WTC11 (cell line): ENCODE measurements around the gene CACNA2D4. TPM values are rescaled to one million over a fixed set of nuclear protein-coding genes. Genes with fewer than 3 reads are reported as not detected.

Source experiments
- ATAC-seq: fragments of 200-7000 bp; cut with Tn5 transposase; 2 replicates; pipeline ENCODE4 v1.10.0; 2021; ENCODE audit warnings: mild to moderate bottlenecking, moderate library complexity
- CTCF ChIA-PET: fragments of 300-600 bp; sonication (Branson Sonifier 250); formaldehyde crosslinking; loops from one replicate; lab custom pipeline; 2021; ENCODE audit warnings: antibody characterized with exemption; lab: Charles Lee
- POLR2A ChIA-PET: fragments of 350-600 bp; sonication (Branson Sonifier 250); formaldehyde crosslinking; loops from one replicate; lab custom pipeline; 2021; ENCODE audit warnings: antibody characterized with exemption; lab: Charles Lee
- DNase-seq: peaks from one replicate; pipeline ENCODE4 v3.0.0; 2021; ENCODE audit warnings: low spot score
- H3K27ac Mint-ChIP-seq: 2 replicates; pipeline ENCODE4 v1.8.0; 2021; ENCODE audit warnings: mixed read lengths
- H3K27me3 Mint-ChIP-seq: 2 replicates; pipeline ENCODE4 v1.8.0; 2021; ENCODE audit warnings: low read depth, mild to moderate bottlenecking, moderate library complexity, mixed read lengths
- H3K36me3 Mint-ChIP-seq: 2 replicates; pipeline ENCODE4 v1.8.0; 2021; ENCODE audit warnings: mixed read lengths
- H3K4me1 Mint-ChIP-seq: 2 replicates; pipeline ENCODE4 v1.8.0; 2022; ENCODE audit warnings: mixed read lengths
- H3K4me3 Mint-ChIP-seq: 2 replicates; pipeline ENCODE4 v1.8.0; 2021; ENCODE audit warnings: mild to moderate bottlenecking, moderate library complexity, mixed read lengths
- H3K9me3 Mint-ChIP-seq: 2 replicates; pipeline ENCODE4 v1.8.0; 2021; ENCODE audit warnings: mixed read lengths
- FOXJ3 ChIP-seq: sonication (generic); formaldehyde crosslinking; IDR thresholded peaks from 2 replicates; pipeline ENCODE4 v1.9.0; 2021; ENCODE audit warnings: missing genetic modification reagents, mild to moderate bottlenecking, borderline replicate concordance
- GABPB1 ChIP-seq: sonication (generic); formaldehyde crosslinking; IDR thresholded peaks from 2 replicates; pipeline ENCODE4 v1.8.1; 2023; ENCODE audit warnings: mild to moderate bottlenecking, missing genetic modification reagents
- IRF1 ChIP-seq: sonication (generic); formaldehyde crosslinking; IDR thresholded peaks from 2 replicates; pipeline ENCODE4 v1.8.0; 2023; ENCODE audit warnings: missing genetic modification reagents
- KAT7 ChIP-seq: sonication (generic); formaldehyde crosslinking; IDR thresholded peaks from 2 replicates; pipeline ENCODE4 v1.8.1; 2023; ENCODE audit warnings: missing genetic modification reagents, mild to moderate bottlenecking, borderline replicate concordance
- MYBL2 ChIP-seq: sonication (generic); formaldehyde crosslinking; IDR thresholded peaks from 2 replicates; pipeline ENCODE4 v1.8.1; 2023; ENCODE audit warnings: mild to moderate bottlenecking, moderate library complexity, missing genetic modification reagents
- NFE2L1 ChIP-seq: sonication (generic); formaldehyde crosslinking; IDR thresholded peaks from 2 replicates; pipeline ENCODE4 v1.8.1; 2023; ENCODE audit warnings: missing genetic modification reagents
- OVOL2 ChIP-seq: fragments of 250-450 bp; sonication (Bioruptor Pico); IDR thresholded peaks from 2 replicates; pipeline ENCODE4 v1.9.0; 2021; ENCODE audit warnings: mild to moderate bottlenecking, borderline replicate concordance
- RELA ChIP-seq: sonication (generic); formaldehyde crosslinking; IDR thresholded peaks from 2 replicates; pipeline ENCODE4 v1.8.1; 2022; ENCODE audit warnings: missing genetic modification reagents, mild to moderate bottlenecking, borderline replicate concordance
- SOX15 ChIP-seq: fragments of 250-450 bp; sonication (Bioruptor Pico); IDR thresholded peaks from 2 replicates; pipeline ENCODE4 v1.9.0; 2021; ENCODE audit warnings: mild to moderate bottlenecking
- TP53 ChIP-seq: sonication (generic); formaldehyde crosslinking; IDR thresholded peaks from 2 replicates; pipeline ENCODE4 v1.8.1; 2023; ENCODE audit warnings: mild to moderate bottlenecking, missing genetic modification reagents
- ZNF138 ChIP-seq: sonication (generic); formaldehyde crosslinking; conservative IDR thresholded peaks from 2 replicates; pipeline ENCODE4 v1.8.1; 2022; ENCODE audit warnings: mild to moderate bottlenecking, moderate library complexity, missing genetic modification reagents
- ZNF232 ChIP-seq: sonication (generic); formaldehyde crosslinking; IDR thresholded peaks from 2 replicates; pipeline ENCODE4 v1.8.0; 2022; ENCODE audit warnings: mild to moderate bottlenecking, missing genetic modification reagents
- ZNF396 ChIP-seq: fragments of 250-450 bp; sonication (Bioruptor Pico); IDR thresholded peaks from 2 replicates; pipeline ENCODE4 v1.8.0; 2021; ENCODE audit warnings: mild to moderate bottlenecking, moderate library complexity, borderline replicate concordance
- ZNF423 ChIP-seq: fragments of 250-450 bp; sonication (Bioruptor Pico); IDR thresholded peaks from 2 replicates; pipeline ENCODE4 v2.1.2; 2022; ENCODE audit warnings: mild to moderate bottlenecking, moderate library complexity
- ZNF532 ChIP-seq: fragments of 250-450 bp; sonication (Bioruptor Pico); IDR thresholded peaks from 2 replicates; pipeline ENCODE4 v1.9.0; 2021; ENCODE audit warnings: mild to moderate bottlenecking, borderline replicate concordance
- total RNA-seq: library from RNA; stranded (reverse); gene quantifications from 3 replicates; pipeline ENCODE4 v1.2.3, GENCODE V29; 2021
- TF ChIP-seq, protein P1 (sequence below): sonication (generic); formaldehyde crosslinking; IDR thresholded peaks from 2 replicates; pipeline ENCODE4 v1.8.0; 2022; ENCODE audit warnings: mild to moderate bottlenecking, missing genetic modification reagents
- TF ChIP-seq, protein P2 (sequence below): sonication (generic); formaldehyde crosslinking; IDR thresholded peaks from 2 replicates; pipeline ENCODE4 v1.8.1; 2022; ENCODE audit warnings: mild to moderate bottlenecking, missing genetic modification reagents, moderate library complexity, borderline replicate concordance
- TF ChIP-seq, protein P3 (sequence below): sonication (generic); formaldehyde crosslinking; IDR thresholded peaks from 2 replicates; pipeline ENCODE4 v1.8.1; 2023; ENCODE audit warnings: mild to moderate bottlenecking, missing genetic modification reagents
- TF ChIP-seq, protein P4 (sequence below): sonication (generic); formaldehyde crosslinking; IDR thresholded peaks from 2 replicates; pipeline ENCODE4 v1.8.1; 2022; ENCODE audit warnings: low read depth, mild to moderate bottlenecking, moderate library complexity, missing genetic modification reagents, borderline replicate concordance
- TF ChIP-seq, protein P5 (sequence below): sonication (generic); formaldehyde crosslinking; IDR thresholded peaks from 2 replicates; pipeline ENCODE4 v1.8.1; 2022; ENCODE audit warnings: mild to moderate bottlenecking, moderate library complexity, missing genetic modification reagents

The CACNA2D4 gene
- total RNA-seq, 1 experiment from 2014 or later = 0.04 TPM

DNA sequence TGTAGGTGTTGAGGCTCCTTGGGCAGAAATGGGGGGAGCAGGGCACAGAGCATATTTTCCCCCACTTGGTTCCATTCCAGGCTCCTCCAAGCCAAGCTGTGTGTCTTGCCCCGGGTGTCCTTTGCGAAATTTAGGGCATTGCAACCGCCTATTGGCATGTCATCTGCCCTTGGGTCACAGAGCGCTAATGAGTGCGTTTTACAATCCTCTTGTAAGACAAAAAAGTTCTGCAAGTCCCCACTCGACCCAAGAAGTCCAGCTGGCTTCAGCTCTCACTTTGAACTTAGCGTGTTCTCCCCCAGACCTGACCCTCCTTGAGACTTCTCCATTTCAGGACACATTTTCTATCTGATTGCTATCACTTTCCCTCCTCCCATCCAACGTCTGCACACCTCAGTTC is 104.2 kb downstream of the CACNA2D4 start (continued):
- TF ChIP-seq IRF1 (CRISPR knock-in tag) (no peak), RELA (CRISPR knock-in tag) (no peak), NFE2L1 (no peak)
- TF ChIP-seq, protein P1, sequence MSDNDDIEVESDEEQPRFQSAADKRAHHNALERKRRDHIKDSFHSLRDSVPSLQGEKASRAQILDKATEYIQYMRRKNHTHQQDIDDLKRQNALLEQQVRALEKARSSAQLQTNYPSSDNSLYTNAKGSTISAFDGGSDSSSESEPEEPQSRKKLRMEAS (CRISPR knock-in tag) = no peak

DNA sequence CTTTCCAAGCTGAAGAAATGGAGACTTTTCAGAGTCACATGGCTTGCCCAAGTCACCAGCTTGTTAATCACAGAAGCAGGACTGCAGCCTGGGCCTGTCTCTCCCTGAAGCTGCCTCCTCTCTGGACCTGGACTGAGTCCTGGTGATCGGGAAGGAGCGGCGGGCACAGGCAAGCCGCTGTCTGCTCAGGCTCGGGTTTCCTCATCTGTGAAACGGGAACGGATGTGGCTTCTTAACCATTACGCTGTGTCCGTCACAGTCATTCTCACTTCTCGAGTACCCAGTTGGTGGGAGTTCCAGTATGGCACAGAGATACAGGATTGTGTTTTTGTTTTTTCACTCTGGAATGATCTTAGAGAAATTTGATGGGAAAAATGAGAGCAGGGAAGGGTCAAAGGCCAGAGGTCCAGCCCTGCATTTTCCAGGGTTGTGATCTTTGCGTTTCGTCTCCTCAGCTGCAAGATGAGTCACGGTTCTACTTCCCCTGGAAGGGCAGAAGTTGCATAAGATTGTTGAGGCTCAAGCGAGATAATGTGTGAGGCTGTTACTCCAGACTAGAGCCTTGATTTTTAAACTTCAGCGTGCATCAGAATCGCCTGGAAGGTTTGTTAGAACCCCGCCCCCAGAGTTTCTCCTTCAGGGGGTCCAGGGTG is 105.7 kb downstream of the CACNA2D4 start:
- Mint-ChIP-seq H3K36me3 (no peaks in the 10 kb centered on the region), H3K27ac (no peak overlapping the region), H3K4me3 (no peak overlapping the region), H3K27me3 (no peaks in the 10 kb centered on the region; the same call in 1 of the 2 replicates), H3K9me3 (peaks cover 5% of the 10 kb centered on the region; the same call in 1 of the 2 replicates), H3K4me1 (peaks cover 3% of the 10 kb centered on the region; the same call in 1 of the 2 replicates)
- no peak for ATAC-seq
- ChIA-PET CTCF (interaction anchor here (0.8 to 1.2 kb wide), 3 partner anchors 127 to 160 kb away, joined by 3 to 4 read pairs (median 4); no protein-coding TSS in a partner anchor), POLR2A (no interaction called here)
- no peak for TF ChIP-seq ZNF423 (CRISPR knock-in tag)
- TF ChIP-seq ZNF138 (CRISPR knock-in tag) = no peak
- no peak for TF ChIP-seq SOX15 (CRISPR knock-in tag)
- no peak for TF ChIP-seq ZNF232 (CRISPR knock-in tag)
- peak; percentile 86 for TF ChIP-seq GABPB1 (CRISPR knock-in tag)
- DNase-seq = no peak

DNA sequence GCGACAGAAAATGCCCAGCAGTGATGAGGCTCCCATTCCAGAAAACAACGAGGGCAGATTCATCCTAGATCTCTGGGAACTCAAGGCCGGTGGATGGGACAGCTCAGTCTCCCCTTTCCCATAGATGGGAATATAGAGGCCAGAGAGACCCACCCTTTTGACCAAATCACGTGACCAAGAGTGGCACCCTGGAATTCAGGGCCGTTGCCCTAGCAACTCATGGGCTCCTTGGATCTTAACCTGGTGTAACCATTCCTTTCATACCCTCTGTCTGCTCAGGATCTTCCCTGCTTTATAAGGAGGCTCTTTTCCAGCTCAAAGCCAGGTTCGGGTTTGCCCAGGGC is 106.5 kb downstream of the CACNA2D4 start:
- no peaks in the 10 kb centered on the region; the same call in 1 of the 2 replicates for H3K27me3 Mint-ChIP-seq
- no peaks in the 10 kb centered on the region for H3K36me3 Mint-ChIP-seq
- H3K9me3 Mint-ChIP-seq = peaks cover 2% of the 10 kb centered on the region; the same call in 1 of the 2 replicates
- POLR2A ChIA-PET = no interaction called here
- DNase-seq = no peak
- peaks cover 3% of the 10 kb centered on the region; the same call in 1 of the 2 replicates for H3K4me1 Mint-ChIP-seq
- no peak overlapping the region for H3K4me3 Mint-ChIP-seq
- CTCF ChIA-PET = interaction anchor here (0.8 to 1.2 kb wide), 2 partner anchors 128 to 159 kb away, joined by 3 to 4 read pairs; no protein-coding TSS in a partner anchor
- ATAC-seq = no peak
- H3K27ac Mint-ChIP-seq = no peak overlapping the region
- no peak for TF ChIP-seq MYBL2 (CRISPR knock-in tag)
- no peak for TF ChIP-seq NFE2L1
- TF ChIP-seq IRF1 (CRISPR knock-in tag) = no peak
- TF ChIP-seq, protein P2, sequence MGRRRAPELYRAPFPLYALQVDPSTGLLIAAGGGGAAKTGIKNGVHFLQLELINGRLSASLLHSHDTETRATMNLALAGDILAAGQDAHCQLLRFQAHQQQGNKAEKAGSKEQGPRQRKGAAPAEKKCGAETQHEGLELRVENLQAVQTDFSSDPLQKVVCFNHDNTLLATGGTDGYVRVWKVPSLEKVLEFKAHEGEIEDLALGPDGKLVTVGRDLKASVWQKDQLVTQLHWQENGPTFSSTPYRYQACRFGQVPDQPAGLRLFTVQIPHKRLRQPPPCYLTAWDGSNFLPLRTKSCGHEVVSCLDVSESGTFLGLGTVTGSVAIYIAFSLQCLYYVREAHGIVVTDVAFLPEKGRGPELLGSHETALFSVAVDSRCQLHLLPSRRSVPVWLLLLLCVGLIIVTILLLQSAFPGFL (CRISPR knock-in tag) = no peak
- TF ChIP-seq, protein P3, sequence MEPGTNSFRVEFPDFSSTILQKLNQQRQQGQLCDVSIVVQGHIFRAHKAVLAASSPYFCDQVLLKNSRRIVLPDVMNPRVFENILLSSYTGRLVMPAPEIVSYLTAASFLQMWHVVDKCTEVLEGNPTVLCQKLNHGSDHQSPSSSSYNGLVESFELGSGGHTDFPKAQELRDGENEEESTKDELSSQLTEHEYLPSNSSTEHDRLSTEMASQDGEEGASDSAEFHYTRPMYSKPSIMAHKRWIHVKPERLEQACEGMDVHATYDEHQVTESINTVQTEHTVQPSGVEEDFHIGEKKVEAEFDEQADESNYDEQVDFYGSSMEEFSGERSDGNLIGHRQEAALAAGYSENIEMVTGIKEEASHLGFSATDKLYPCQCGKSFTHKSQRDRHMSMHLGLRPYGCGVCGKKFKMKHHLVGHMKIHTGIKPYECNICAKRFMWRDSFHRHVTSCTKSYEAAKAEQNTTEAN (CRISPR knock-in tag) = no peak
- no peak for TF ChIP-seq FOXJ3 (CRISPR knock-in tag)
- TF ChIP-seq, protein P4, sequence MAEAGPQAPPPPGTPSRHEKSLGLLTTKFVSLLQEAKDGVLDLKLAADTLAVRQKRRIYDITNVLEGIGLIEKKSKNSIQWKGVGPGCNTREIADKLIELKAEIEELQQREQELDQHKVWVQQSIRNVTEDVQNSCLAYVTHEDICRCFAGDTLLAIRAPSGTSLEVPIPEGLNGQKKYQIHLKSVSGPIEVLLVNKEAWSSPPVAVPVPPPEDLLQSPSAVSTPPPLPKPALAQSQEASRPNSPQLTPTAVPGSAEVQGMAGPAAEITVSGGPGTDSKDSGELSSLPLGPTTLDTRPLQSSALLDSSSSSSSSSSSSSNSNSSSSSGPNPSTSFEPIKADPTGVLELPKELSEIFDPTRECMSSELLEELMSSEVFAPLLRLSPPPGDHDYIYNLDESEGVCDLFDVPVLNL = no peak
- no peak for TF ChIP-seq TP53
- no peak for TF ChIP-seq OVOL2 (CRISPR knock-in tag)
- TF ChIP-seq, protein P5, sequence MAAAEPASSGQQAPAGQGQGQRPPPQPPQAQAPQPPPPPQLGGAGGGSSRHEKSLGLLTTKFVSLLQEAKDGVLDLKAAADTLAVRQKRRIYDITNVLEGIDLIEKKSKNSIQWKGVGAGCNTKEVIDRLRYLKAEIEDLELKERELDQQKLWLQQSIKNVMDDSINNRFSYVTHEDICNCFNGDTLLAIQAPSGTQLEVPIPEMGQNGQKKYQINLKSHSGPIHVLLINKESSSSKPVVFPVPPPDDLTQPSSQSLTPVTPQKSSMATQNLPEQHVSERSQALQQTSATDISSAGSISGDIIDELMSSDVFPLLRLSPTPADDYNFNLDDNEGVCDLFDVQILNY (CRISPR knock-in tag) = no peak
- TF ChIP-seq ZNF532 = no peak
- TF ChIP-seq, protein P1 (CRISPR knock-in tag) = no peak
- TF ChIP-seq ZNF396 (CRISPR knock-in tag) = no peak
- no peak for TF ChIP-seq KAT7 (CRISPR knock-in tag)
